RWPE1 (cell line): ENCODE data around the gene TRAF3.

Source experiments
- CTCF ChIA-PET: fragments of 350-600 bp; sonication (Branson Sonifier 250); formaldehyde crosslinking; extraction: SDS; loops from one replicate; lab custom pipeline; 2021; lab: Yijun Ruan, JAX
- POLR2A ChIA-PET: fragments of 400-600 bp; formaldehyde crosslinking; extraction: SDS; loops from one replicate; lab custom pipeline; 2020; ENCODE audit warnings: antibody characterized with exemption; ENCODE audit not compliant: low non-redundant PET; lab: Yijun Ruan, JAX
- DNase-seq: peaks from one replicate; pipeline ENCODE4 v3.0.0; 2012; ENCODE audit warnings: low spot score
- H3K27ac ChIP-seq: fragments of 450-650 bp; 2 replicates; pipeline ENCODE4 v1.5.1; 2017
- TF ChIP-seq, protein P1 (sequence below): fragments of 450-650 bp; conservative IDR thresholded peaks from 2 replicates; pipeline ENCODE4 v1.5.1; 2017; ENCODE audit warnings: low read depth, mild to moderate bottlenecking

The TRAF3 gene

GRCh38 chr14:102902523-102903247 lies 125.4 kb downstream of the TRAF3 start:
- CTCF ChIA-PET = no interaction called here
- no peak overlapping the region for H3K27ac ChIP-seq
- DNase-seq = no peak
- TF ChIP-seq, protein P1, sequence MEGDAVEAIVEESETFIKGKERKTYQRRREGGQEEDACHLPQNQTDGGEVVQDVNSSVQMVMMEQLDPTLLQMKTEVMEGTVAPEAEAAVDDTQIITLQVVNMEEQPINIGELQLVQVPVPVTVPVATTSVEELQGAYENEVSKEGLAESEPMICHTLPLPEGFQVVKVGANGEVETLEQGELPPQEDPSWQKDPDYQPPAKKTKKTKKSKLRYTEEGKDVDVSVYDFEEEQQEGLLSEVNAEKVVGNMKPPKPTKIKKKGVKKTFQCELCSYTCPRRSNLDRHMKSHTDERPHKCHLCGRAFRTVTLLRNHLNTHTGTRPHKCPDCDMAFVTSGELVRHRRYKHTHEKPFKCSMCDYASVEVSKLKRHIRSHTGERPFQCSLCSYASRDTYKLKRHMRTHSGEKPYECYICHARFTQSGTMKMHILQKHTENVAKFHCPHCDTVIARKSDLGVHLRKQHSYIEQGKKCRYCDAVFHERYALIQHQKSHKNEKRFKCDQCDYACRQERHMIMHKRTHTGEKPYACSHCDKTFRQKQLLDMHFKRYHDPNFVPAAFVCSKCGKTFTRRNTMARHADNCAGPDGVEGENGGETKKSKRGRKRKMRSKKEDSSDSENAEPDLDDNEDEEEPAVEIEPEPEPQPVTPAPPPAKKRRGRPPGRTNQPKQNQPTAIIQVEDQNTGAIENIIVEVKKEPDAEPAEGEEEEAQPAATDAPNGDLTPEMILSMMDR = no peak
- POLR2A ChIA-PET = no interaction called here

- no peak overlapping the region for H3K27ac ChIP-seq
- CTCF ChIA-PET = no interaction called here
- DNase-seq = no peak
- TF ChIP-seq, protein P1 = no peak
- POLR2A ChIA-PET = no interaction called here
Measured at GRCh38 chr14:102903248-102903888, 126.1 kb downstream of the TRAF3 start.

- TF ChIP-seq, protein P1 = no peak
- H3K27ac ChIP-seq = no peak overlapping the region
- ChIA-PET POLR2A (no interaction called here), CTCF (no interaction called here)
- no peak for DNase-seq
Measured at GRCh38 chr14:102903889-102904512, 126.8 kb downstream of the TRAF3 start.

DNA sequence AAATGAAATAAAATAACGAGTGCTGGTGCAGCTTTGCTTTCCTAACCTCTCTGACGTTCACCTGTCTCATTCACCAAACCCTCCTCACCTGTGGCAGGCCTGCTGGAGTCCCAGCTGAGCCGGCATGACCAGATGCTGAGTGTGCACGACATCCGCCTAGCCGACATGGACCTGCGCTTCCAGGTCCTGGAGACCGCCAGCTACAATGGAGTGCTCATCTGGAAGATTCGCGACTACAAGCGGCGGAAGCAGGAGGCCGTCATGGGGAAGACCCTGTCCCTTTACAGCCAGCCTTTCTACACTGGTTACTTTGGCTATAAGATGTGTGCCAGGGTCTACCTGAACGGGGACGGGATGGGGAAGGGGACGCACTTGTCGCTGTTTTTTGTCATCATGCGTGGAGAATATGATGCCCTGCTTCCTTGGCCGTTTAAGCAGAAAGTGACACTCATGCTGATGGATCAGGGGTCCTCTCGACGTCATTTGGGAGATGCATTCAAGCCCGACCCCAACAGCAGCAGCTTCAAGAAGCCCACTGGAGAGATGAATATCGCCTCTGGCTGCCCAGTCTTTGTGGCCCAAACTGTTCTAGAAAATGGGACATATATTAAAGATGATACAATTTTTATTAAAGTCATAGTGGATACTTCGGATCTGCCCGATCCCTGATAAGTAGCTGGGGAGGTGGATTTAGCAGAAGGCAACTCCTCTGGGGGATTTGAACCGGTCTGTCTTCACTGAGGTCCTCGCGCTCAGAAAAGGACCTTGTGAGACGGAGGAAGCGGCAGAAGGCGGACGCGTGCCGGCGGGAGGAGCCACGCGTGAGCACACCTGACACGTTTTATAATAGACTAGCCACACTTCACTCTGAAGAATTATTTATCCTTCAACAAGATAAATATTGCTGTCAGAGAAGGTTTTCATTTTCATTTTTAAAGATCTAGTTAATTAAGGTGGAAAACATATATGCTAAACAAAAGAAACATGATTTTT lies 128.2 kb downstream of the TRAF3 start:
- TF ChIP-seq, protein P1 = no peak
- CTCF ChIA-PET = interaction anchor here (0.6 kb wide), 2 partner anchors 329 to 1818 kb away, joined by 3 read pairs; no protein-coding TSS in a partner anchor

GRCh38 chr14:102906616-102907302 lies 129.5 kb downstream of the TRAF3 start:
- POLR2A ChIA-PET = no interaction called here
- H3K27ac ChIP-seq = no peak overlapping the region
- CTCF ChIA-PET = no interaction called here
- no peak for DNase-seq
- TF ChIP-seq, protein P1 = no peak

More for the DNA sequence above, 128.2 kb downstream of the TRAF3 start:
- H3K27ac ChIP-seq = no peak overlapping the region
- DNase-seq = no peak
- POLR2A ChIA-PET = no interaction called here
